Lower leg skin (tissue), 4 donors: ENCODE results near the gene PRKCE. TPM values are rescaled to one million over a fixed set of nuclear protein-coding genes. Genes with fewer than 3 reads are reported as not detected.

ENCODE experiments used
- DNase-seq, 2 donors: peaks; one replicate each; pipeline ENCODE4 v3.0.0-alpha.2; 2019; ENCODE audit warnings: low spot score in 2 of 2
- H3K4me3 ChIP-seq: fragments of 200-600 bp; sonication (generic); 2 replicates; pipeline ENCODE4 v1.5.1; 2017; ENCODE audit warnings: mild to moderate bottlenecking, low read depth; ENCODE audit not compliant: poor library complexity, severe bottlenecking
- POLR2A ChIP-seq, 2 donors: fragments of 450-650 bp; IDR thresholded peaks; one replicate each; pipeline ENCODE4 v1.6.1; 2016 to 2017; ENCODE audit warnings: antibody characterized with exemption in 2 of 2, mild to moderate bottlenecking in 1 of 2, moderate library complexity in 1 of 2
- WGBS, 2 donors: methylation state at CpG; one replicate each; pipeline ENCODE4 v1.1.5; 2018; 5-methylcytosine and 5-hydroxymethylcytosine counted together
- intact Hi-C: fragments of 100-400 bp; cut with DNase I; formaldehyde crosslinking; loops from one replicate; pipeline ENCODE4 v1.15.0; 2023; ENCODE audit warnings: low total_unique reads
- total RNA-seq, 4 donors: library from RNA; depleted of rRNA; stranded (reverse); fragments of >200 nt; gene quantifications; one replicate each; pipeline ENCODE4 v1.1.0, GENCODE V29; 2016
- TF ChIP-seq, protein P1 (sequence below), 3 donors: fragments of 450-650 bp; IDR thresholded peaks; one replicate each; pipeline ENCODE4 v1.5.1; 2016; ENCODE audit warnings: antibody characterized with exemption in 3 of 3, mild to moderate bottlenecking in 3 of 3, moderate library complexity in 2 of 3

Gene PRKCE
- total RNA-seq, 4 donors from 2014 or later: 3.5 to 10.3 (median 6.1) TPM

GRCh38 chr2:45901468-45902032 is 250.1 kb downstream of the PRKCE start:
- intact Hi-C loops: no loop called here
- H3K4me3 ChIP-seq: no peak overlapping the region
- TF ChIP-seq, protein P1, sequence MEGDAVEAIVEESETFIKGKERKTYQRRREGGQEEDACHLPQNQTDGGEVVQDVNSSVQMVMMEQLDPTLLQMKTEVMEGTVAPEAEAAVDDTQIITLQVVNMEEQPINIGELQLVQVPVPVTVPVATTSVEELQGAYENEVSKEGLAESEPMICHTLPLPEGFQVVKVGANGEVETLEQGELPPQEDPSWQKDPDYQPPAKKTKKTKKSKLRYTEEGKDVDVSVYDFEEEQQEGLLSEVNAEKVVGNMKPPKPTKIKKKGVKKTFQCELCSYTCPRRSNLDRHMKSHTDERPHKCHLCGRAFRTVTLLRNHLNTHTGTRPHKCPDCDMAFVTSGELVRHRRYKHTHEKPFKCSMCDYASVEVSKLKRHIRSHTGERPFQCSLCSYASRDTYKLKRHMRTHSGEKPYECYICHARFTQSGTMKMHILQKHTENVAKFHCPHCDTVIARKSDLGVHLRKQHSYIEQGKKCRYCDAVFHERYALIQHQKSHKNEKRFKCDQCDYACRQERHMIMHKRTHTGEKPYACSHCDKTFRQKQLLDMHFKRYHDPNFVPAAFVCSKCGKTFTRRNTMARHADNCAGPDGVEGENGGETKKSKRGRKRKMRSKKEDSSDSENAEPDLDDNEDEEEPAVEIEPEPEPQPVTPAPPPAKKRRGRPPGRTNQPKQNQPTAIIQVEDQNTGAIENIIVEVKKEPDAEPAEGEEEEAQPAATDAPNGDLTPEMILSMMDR (IDR thresholded peaks at IDR 0.05): no peak
- no peak for TF ChIP-seq POLR2A (IDR thresholded peaks at IDR 0.05)
- WGBS, 2 donors: 91 to 94% methylated on average over 7 of the region's 7 CpGs
- DNase-seq: no peak

- no peak for TF ChIP-seq POLR2A (IDR thresholded peaks at IDR 0.05)
- TF ChIP-seq, protein P1 (IDR thresholded peaks at IDR 0.05): no peak
- H3K4me3 ChIP-seq: no peak overlapping the region
- intact Hi-C loops: no loop called here
- DNase-seq: peak in 1 of 2 donors; percentile 28
These were observed 250.9 kb downstream of the PRKCE start for GRCh38 chr2:45902380-45902779.

GRCh38 chr2:45902781-45903375 is 251.4 kb downstream of the PRKCE start:
- intact Hi-C loops: no loop called here
- 66 to 70% methylated on average over 2 of the region's 2 CpGs for whole genome bisulfite sequencing, 2 donors
- TF ChIP-seq, protein P1 (IDR thresholded peaks at IDR 0.05): no peak
- no peak for TF ChIP-seq POLR2A (IDR thresholded peaks at IDR 0.05)
- H3K4me3 ChIP-seq: no peak overlapping the region
- no peak for DNase-seq

GRCh38 chr2:45904267-45904945 is 252.9 kb downstream of the PRKCE start:
- no peak for DNase-seq
- WGBS, 2 donors: 56 to 66% methylated on average over 15 of the region's 15 CpGs
- intact Hi-C loops: no loop called here
- H3K4me3 ChIP-seq: no peak overlapping the region
- TF ChIP-seq, protein P1 (IDR thresholded peaks at IDR 0.05): no peak
- no peak for TF ChIP-seq POLR2A (IDR thresholded peaks at IDR 0.05)

GRCh38 chr2:45904946-45905631 is 253.6 kb downstream of the PRKCE start:
- TF ChIP-seq, protein P1 (IDR thresholded peaks at IDR 0.05): no peak
- TF ChIP-seq POLR2A (IDR thresholded peaks at IDR 0.05): no peak
- intact Hi-C loops: no loop called here
- 82 to 85% methylated on average over 8 of the region's 8 CpGs for WGBS, 2 donors
- no peak overlapping the region for H3K4me3 ChIP-seq
- DNase-seq: no peak
